SH-SY5Y (cell line): Measurements from ENCODE around the gene RHBDD2.

Source experiments
- GATA2 ChIP-seq: IDR thresholded peaks from 2 replicates; pipeline ENCODE4 v1.6.1; 2011; ENCODE audit warnings: mild to moderate bottlenecking, low read depth, low read length
- GATA3 ChIP-seq: IDR thresholded peaks from 2 replicates; pipeline ENCODE4 v1.6.1; 2011; ENCODE audit warnings: low read depth, mild to moderate bottlenecking, low read length, moderate library complexity

- no peak for TF ChIP-seq GATA2
- no peak for TF ChIP-seq GATA3
These were observed 27.2 kb downstream of the RHBDD2 start for GRCh38 chr7:75905785-75906604.
